Measurements from ENCODE around the gene PPM1L. TPM values are rescaled to one million over a fixed set of nuclear protein-coding genes. Genes with fewer than 3 reads are reported as not detected.

Gene PPM1L
- total and polyA plus RNA-seq, 8 donors, result 5.1 to 12.7 (median 5.4) TPM

DNA sequence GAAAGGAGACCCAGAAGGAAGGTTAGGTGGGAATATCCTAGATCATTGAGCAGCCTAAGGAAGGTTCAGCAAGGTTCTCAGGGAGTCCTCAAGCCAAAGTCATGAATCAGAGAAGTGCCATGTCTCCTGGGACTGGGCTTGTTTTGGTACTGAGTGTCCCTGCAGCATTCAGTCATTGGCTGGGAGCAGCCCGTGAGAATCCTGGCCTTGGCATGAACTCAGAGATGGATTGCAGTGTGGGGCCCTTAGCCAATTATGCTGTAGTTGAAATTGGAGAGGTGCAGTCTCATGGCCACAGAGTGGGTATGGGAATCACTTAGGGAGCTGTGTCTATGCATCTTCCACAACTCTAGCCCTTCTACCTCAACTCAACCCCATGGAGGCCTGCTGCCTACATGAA is 17.0 kb upstream of the PPM1L start:
- Histone ChIP-seq H3K36me3 (no peaks in the 10 kb centered on the region), H3K4me3 (no peak overlapping the region), H3K9me3 (no peaks in the 10 kb centered on the region), H3K4me1 (no peaks in the 10 kb centered on the region), H3K27me3 (no peaks in the 10 kb centered on the region), H3K27ac (no peak overlapping the region)
- DNase-seq, result no peak
- intact Hi-C loops (cut with DNase I), result no loop called here
- TF ChIP-seq, protein P1, sequence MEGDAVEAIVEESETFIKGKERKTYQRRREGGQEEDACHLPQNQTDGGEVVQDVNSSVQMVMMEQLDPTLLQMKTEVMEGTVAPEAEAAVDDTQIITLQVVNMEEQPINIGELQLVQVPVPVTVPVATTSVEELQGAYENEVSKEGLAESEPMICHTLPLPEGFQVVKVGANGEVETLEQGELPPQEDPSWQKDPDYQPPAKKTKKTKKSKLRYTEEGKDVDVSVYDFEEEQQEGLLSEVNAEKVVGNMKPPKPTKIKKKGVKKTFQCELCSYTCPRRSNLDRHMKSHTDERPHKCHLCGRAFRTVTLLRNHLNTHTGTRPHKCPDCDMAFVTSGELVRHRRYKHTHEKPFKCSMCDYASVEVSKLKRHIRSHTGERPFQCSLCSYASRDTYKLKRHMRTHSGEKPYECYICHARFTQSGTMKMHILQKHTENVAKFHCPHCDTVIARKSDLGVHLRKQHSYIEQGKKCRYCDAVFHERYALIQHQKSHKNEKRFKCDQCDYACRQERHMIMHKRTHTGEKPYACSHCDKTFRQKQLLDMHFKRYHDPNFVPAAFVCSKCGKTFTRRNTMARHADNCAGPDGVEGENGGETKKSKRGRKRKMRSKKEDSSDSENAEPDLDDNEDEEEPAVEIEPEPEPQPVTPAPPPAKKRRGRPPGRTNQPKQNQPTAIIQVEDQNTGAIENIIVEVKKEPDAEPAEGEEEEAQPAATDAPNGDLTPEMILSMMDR (IDR thresholded peaks at IDR 0.05), result no peak
- no peak for ATAC-seq

DNA sequence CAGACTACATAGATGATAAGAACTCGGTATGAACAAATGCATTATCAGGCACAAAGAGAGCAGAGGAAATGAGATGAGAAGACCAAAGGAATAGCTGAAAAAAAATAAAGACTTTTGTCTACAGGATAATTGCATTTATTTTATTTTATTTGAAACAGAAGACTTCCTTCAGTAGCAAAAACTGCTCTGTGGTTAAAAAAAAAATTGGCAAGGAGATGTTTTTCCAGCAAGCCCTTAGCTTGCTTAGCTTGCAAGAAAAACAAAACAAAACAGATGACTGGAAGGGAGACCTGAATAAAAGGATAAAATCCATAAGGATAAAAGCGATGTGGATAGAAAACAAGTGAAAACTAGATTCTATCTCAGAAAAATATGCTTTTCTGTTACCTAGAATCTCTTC is 9.1 kb upstream of the PPM1L start:
- TF ChIP-seq, protein P1 (IDR thresholded peaks at IDR 0.05), result no peak
- no peaks in the 10 kb centered on the region for H3K9me3 ChIP-seq
- DNase-seq, result no peak
- H3K4me1 ChIP-seq, result no peaks in the 10 kb centered on the region
- H3K4me3 ChIP-seq, result no peak overlapping the region
- H3K36me3 ChIP-seq, result no peaks in the 10 kb centered on the region
- H3K27ac ChIP-seq, result no peak overlapping the region
- intact Hi-C loops (cut with DNase I), result no loop called here
- ATAC-seq, result no peak
- no peaks in the 10 kb centered on the region for H3K27me3 ChIP-seq

DNA sequence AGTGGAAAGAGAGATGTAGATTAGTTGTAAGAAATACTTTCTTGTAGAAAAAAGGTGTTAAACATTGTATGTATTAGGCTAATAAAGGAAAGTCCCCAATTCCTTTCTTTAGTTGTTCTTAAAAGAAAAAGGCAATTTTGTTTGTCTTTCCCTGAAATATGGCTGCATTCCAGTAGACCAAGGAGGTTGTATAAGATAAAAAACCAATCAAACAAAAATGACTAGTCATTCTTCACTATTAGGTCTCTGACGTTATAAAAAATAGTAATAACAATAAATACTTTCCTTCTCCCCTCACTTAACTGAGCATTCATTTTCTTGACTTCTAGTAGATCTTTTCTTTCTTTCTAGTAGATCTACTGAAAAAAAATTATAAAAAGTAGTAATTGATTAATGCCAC is 8.6 kb upstream of the PPM1L start:
- Histone ChIP-seq H3K4me3 (no peak overlapping the region), H3K27ac (no peak overlapping the region), H3K9me3 (no peaks in the 10 kb centered on the region), H3K4me1 (no peaks in the 10 kb centered on the region), H3K27me3 (no peaks in the 10 kb centered on the region), H3K36me3 (no peaks in the 10 kb centered on the region)
- TF ChIP-seq, protein P1 (IDR thresholded peaks at IDR 0.05), result no peak
- ATAC-seq, result no peak
- no peak for DNase-seq
- intact Hi-C loops (cut with DNase I), result no loop called here

DNA sequence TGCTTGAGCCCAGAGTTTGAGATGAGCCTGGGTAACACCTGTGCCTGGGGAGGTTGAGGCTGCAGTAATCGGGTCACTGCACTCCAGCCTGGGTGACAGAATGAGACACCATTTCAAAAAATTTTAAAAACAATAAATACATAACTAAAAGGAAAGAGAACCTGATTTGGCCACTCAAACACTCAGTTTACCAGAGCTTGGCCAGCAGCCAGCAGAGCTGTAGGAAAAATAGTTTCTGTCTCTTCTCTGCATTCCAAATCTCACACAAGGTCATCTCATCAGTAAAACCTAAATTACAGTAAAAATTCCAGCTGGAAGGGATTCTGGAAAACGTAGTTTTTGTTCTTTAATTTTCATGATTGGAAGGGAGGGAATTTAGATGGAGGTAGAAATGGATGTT is 7.8 kb upstream of the PPM1L start:
- ATAC-seq (no peak), DNase-seq (no peak)
- H3K27me3 ChIP-seq, result no peaks in the 10 kb centered on the region
- no peak overlapping the region for H3K27ac ChIP-seq
- TF ChIP-seq, protein P1 (IDR thresholded peaks at IDR 0.05), result no peak
- H3K36me3 ChIP-seq, result no peaks in the 10 kb centered on the region
- no peaks in the 10 kb centered on the region for H3K9me3 ChIP-seq
- H3K4me3 ChIP-seq, result no peak overlapping the region
- intact Hi-C loops (cut with DNase I), result no loop called here
- no peaks in the 10 kb centered on the region for H3K4me1 ChIP-seq

DNA sequence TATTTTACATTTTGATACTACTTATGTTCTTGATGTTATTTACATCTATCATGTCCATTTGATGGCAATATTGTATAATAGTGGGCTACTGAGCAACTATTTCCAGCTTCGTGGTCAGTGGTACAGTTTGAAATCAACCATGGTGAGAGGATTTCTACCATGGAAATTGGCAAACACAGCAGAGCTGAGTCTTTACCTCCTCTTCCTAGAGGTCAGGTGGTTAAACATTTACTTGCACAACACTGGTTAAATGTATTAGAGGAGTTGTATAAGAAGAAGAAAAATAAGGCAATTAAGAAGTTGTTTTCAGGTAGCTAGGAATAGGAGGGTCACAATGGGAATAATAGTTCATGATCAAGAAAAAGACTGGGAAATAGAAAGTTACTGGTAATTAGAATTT is 7.2 kb upstream of the PPM1L start:
- peaks cover 0 to 4% of the 10 kb centered on the region in 2 donors for H3K4me1 ChIP-seq
- TF ChIP-seq, protein P1 (IDR thresholded peaks at IDR 0.05), result no peak
- H3K27me3 ChIP-seq, result no peaks in the 10 kb centered on the region
- H3K9me3 ChIP-seq, result no peaks in the 10 kb centered on the region
- H3K4me3 ChIP-seq, result no peak overlapping the region
- H3K36me3 ChIP-seq, result no peaks in the 10 kb centered on the region
- intact Hi-C loops (cut with DNase I), result no loop called here
- DNase-seq (no peak), ATAC-seq (no peak)
- H3K27ac ChIP-seq, result no peak overlapping the region

All from left lung (tissue), 10 donors.